T47D (cell line): Measurements from ENCODE around the gene CARD11.

Experiments used
- DNase-seq, 2 experiments: peaks; one replicate each; pipeline versions ENCODE4 v3.0.0 to v3.0.0-alpha.2; 2011 to 2012; ENCODE audit warnings: low read depth in 1 of 2, low spot score in 1 of 2
- JUND ChIP-seq: IDR thresholded peaks from 2 replicates; pipeline ENCODE4 v1.6.1; 2012; ENCODE audit warnings: low read depth
- in situ Hi-C: cut with HindIII; loops from 2 replicates; pipeline ENCODE4 v1.10.0; 2016; ENCODE audit warnings: low sequenced_read_pairs, low pct_unique_long_range_greater_than_20kb

The CARD11 gene

GRCh38 chr7:2981103-2981480, 62.6 kb downstream of the CARD11 start:
- no peak for DNase-seq
- in situ Hi-C loops = no loop called here
- TF ChIP-seq JUND = no peak

DNA sequence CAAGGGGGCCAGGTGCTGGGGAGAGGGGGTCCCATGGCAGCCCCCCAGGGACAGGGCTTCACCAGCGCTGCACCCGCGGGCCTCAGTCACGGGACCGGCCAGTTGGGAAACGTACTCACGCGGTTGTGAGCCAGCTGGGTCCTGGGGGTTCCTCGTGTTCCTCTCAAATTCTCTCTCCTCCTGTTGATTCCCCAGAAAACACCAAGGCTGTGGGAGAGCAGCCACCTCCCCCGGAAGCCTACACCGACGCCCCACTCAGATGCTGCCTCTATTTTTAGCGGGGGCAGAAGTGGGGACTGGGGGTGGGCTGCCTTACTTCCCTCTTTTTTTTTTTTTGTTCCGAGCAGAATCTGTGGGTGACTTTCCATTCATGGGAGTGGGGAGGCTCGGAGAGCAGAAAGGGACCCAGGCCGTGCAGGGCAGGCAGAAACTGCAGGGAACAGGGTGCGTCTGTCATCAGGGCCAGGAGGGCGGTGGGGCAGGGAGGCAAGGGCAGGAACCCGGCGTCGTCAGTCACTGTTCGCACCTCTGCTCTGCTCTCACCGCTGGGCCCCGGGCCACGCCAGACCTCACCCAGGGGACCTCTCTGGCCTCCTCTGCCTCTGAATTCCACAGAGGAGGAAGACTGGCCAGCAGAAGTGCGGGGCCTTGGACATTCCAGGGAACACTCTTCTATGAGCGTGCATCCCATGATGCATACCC, 63.1 kb downstream of the CARD11 start:
- in situ Hi-C loops = no loop called here
- no peak for TF ChIP-seq JUND
- no peak for DNase-seq

GRCh38 chr7:2979951-2980350, 63.7 kb downstream of the CARD11 start:
- in situ Hi-C loops = no loop called here
- no peak for TF ChIP-seq JUND
- no peak for DNase-seq

- no peak for TF ChIP-seq JUND
- in situ Hi-C loops = no loop called here
- DNase-seq = no peak
Observed at GRCh38 chr7:2979201-2979631, 64.5 kb downstream of the CARD11 start.

- TF ChIP-seq JUND = no peak
- peak; percentile 49 to 72 for DNase-seq
- in situ Hi-C loops = no loop called here
Observed at GRCh38 chr7:2978408-2978807, 65.3 kb downstream of the CARD11 start.

DNA sequence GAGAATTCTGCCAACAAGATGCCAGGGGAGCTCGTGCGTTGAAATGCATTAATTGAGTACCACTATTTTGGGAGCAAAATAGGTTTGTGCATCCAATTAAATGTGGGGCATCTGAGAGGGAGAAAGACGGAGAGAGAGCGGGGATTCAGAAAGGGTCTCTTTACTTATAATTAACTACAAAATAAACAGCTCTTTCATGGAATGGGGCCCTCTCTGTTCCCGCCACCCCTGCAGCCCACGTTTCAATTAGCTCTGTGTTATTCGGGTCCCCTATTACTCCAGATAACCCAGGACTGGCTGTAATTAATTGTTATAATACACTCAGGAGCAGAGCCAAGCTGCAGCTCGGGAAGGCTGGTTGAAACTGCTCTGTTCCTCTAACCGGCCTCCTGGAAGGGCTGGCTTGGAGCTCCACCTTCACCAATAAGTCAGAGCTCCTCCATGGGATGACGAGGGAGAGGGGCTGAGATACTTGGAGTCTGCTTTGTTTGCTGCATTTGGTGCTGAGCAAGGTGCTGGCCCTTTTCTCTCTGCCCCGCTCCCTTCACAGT, 67.8 kb downstream of the CARD11 start:
- TF ChIP-seq JUND = no peak
- in situ Hi-C loops = no loop called here
- DNase-seq = no peak

DNA sequence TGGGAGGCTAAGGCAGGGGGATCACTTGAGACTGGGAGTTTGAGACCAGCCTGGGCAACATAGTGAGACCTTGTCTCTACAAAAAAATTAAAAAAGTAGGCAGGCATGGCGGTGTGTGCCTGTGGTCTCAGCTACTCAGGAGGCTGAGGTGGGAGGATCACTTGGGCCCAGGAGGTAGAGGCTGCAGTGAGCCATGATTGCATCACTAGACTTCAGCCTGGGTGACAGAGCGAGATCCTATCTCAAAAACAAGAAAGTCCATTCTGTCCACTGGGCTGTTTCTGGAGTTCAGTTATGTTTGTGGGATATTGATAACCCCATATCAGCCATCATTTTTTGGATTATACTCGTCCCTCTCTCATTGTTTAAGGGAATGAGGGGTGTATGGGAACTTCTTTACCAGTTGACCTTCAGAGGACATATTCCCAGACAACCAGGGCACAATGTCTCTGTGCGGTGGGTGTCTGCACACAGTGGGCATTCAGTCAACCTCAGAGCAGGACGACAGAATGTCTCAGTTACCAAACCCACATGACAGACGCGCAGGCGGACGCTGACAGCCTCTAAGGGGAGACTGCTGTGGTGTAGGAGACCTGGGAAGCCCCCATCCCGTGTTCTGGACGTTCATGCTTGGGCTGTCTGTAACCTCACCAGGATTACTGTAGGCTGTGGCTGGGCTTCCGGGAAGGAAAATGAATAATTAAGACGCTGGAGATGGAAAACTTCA, 69.4 kb downstream of the CARD11 start:
- in situ Hi-C loops = no loop called here
- TF ChIP-seq JUND = no peak
- DNase-seq = no peak

DNA sequence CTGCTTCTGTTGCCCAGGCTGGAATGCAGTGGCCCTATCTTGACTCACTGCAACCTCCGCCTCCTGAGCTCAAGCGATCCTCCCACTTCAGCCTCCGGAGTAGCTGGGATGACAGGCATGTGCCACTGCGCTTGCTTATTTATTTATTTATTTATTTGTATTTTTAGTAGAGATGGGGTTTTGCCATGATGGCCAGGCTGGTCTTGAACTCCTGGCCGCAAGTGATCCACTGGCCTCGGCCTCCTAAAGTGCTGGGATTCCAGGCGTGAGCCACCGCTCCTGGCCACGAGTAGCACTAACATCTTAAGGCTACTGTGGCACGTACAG, 70.9 kb downstream of the CARD11 start:
- in situ Hi-C loops = no loop called here
- no peak for TF ChIP-seq JUND
- DNase-seq = no peak

DNA sequence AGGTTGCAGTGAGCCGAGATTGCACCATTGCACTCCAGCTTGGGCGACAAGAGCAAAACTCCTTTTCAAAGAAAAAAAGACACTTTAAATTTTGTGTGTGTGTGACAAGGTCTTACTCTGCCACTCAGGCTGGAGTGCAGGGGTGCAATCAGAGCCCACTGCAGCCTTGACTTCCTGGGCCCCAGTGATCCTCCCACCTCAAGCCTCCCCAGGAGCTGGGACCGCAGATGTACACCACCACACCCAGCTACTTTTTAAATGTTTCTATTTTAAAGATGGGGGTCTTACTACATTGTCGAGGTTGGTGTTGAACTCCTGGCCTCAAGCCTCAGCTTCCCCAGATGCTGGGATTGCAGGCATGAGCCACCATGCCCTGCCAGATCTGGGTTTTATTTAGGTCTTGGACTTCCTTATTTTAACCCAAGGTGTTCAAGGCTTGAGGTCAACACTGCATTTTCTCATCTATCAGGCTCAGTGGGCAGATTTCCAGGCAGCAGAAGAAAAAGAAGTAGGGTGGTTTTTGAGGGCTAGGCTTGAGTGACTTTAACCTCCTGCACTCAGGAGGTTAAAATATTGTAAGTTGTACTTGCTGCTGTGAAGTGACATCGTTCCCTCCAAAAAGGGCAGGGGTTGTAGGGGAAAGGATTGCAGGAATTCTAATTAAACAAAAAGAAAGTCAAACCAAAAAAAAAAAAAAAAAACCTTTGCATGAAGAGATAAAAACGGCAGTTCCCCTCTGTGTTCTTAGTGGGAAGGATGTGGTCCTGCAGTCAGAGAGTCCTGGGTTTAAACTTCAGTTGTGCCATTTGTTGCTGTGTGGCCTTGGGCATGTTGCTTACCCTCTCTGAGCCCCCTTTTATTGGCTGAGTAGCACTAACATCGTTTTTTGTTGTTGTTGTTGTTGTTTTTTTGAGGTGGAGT, 71.5 kb downstream of the CARD11 start:
- TF ChIP-seq JUND = no peak
- no peak for DNase-seq
- in situ Hi-C loops = no loop called here

GRCh38 chr7:2970861-2971260, 72.8 kb downstream of the CARD11 start:
- DNase-seq = no peak
- in situ Hi-C loops = no loop called here
- TF ChIP-seq JUND = no peak

GRCh38 chr7:2970307-2970664, 73.4 kb downstream of the CARD11 start:
- DNase-seq = no peak
- in situ Hi-C loops = no loop called here
- TF ChIP-seq JUND = no peak

GRCh38 chr7:2969398-2970306, 74.0 kb downstream of the CARD11 start:
- TF ChIP-seq JUND = no peak
- in situ Hi-C loops = no loop called here
- no peak for DNase-seq
